Raji (cell line): ENCODE measurements around the gene MTF2.

ENCODE experiments used
- POLR2A ChIP-seq: IDR thresholded peaks from 2 replicates; pipeline ENCODE4 v1.6.1; 2011; ENCODE audit warnings: low read depth, low read length, control low read depth; ENCODE audit not compliant: insufficient read depth

The MTF2 gene

GRCh38 chr1:93111561-93111960, 32.5 kb downstream of the MTF2 start:
- TF ChIP-seq POLR2A, result no peak

- no peak for TF ChIP-seq POLR2A
Observed at GRCh38 chr1:93113127-93113526, 34.0 kb downstream of the MTF2 start.

GRCh38 chr1:93114391-93114790, 35.3 kb downstream of the MTF2 start:
- TF ChIP-seq POLR2A, result no peak

GRCh38 chr1:93120614-93121013, 41.5 kb downstream of the MTF2 start:
- TF ChIP-seq POLR2A, result no peak

GRCh38 chr1:93123201-93123783, 44.2 kb downstream of the MTF2 start:
- no peak for TF ChIP-seq POLR2A

GRCh38 chr1:93124556-93125355, 45.7 kb downstream of the MTF2 start:
- TF ChIP-seq POLR2A, result no peak

- TF ChIP-seq POLR2A, result no peak
Observed at GRCh38 chr1:93129507-93130099, 50.5 kb downstream of the MTF2 start.

- no peak for TF ChIP-seq POLR2A
Observed at GRCh38 chr1:93132638-93133037, 53.6 kb downstream of the MTF2 start.

GRCh38 chr1:93136445-93136844, 57.4 kb downstream of the MTF2 start:
- TF ChIP-seq POLR2A, result no peak

GRCh38 chr1:93137604-93138292, 58.7 kb downstream of the MTF2 start:
- TF ChIP-seq POLR2A, result no peak

GRCh38 chr1:93140106-93140505, 61.0 kb downstream of the MTF2 start:
- TF ChIP-seq POLR2A, result no peak

- no peak for TF ChIP-seq POLR2A
Observed at GRCh38 chr1:93142161-93142560, 63.1 kb downstream of the MTF2 start.

- no peak for TF ChIP-seq POLR2A
Observed at GRCh38 chr1:93143136-93143535, 64.1 kb downstream of the MTF2 start.

- no peak for TF ChIP-seq POLR2A
Observed at GRCh38 chr1:93143769-93144168, 64.7 kb downstream of the MTF2 start.

GRCh38 chr1:93148001-93148400, 68.9 kb downstream of the MTF2 start:
- TF ChIP-seq POLR2A, result no peak

GRCh38 chr1:93150729-93151128, 71.6 kb downstream of the MTF2 start:
- TF ChIP-seq POLR2A, result no peak
